GM10248 (cell line): ENCODE results near the gene ABCC10.

ENCODE experiments used
- CTCF ChIA-PET: fragments of 300-600 bp; sonication (Branson Sonifier 250); formaldehyde crosslinking; extraction: SDS; loops from one replicate; lab custom pipeline; 2021; ENCODE audit warnings: antibody characterized with exemption; lab: Yijun Ruan, JAX
- POLR2A ChIA-PET: fragments of 350-650 bp; sonication (Branson Sonifier 250); formaldehyde crosslinking; extraction: SDS; loops from one replicate; lab custom pipeline; 2020; ENCODE audit warnings: antibody characterized with exemption; lab: Yijun Ruan, JAX
- DNase-seq: peaks from one replicate; pipeline ENCODE4 v3.0.0; 2012; ENCODE audit errors: extremely low spot score
- CTCF ChIP-seq: IDR thresholded peaks from 2 replicates; pipeline ENCODE4 v1.5.1; 2012; ENCODE audit warnings: mild to moderate bottlenecking, low read depth; ENCODE audit errors: extremely low read depth, missing control alignments, control extremely low read depth

Gene ABCC10

GRCh38 chr6:43442935-43443334 lies 15.6 kb downstream of the ABCC10 start:
- ChIA-PET POLR2A (no interaction called here), CTCF (interaction anchor here (1.8 to 2.2 kb wide), 2 partner anchors 64 to 179 kb away, joined by 4 to 6 read pairs; no protein-coding TSS in a partner anchor)
- no peak for TF ChIP-seq CTCF
- DNase-seq = no peak

GRCh38 chr6:43444036-43444435 lies 16.7 kb downstream of the ABCC10 start:
- POLR2A ChIA-PET = interaction anchor here (0.6 kb wide), 2 partner anchors 20 to 264 kb away, joined by 5 to 7 read pairs; no protein-coding TSS in a partner anchor
- CTCF ChIA-PET = interaction anchor here (1.5 to 2.0 kb wide), 3 partner anchors 9 to 180 kb away, joined by 3 to 10 read pairs (median 4); no protein-coding TSS in a partner anchor
- TF ChIP-seq CTCF = no peak
- no peak for DNase-seq

GRCh38 chr6:43444582-43444981 lies 17.2 kb downstream of the ABCC10 start:
- TF ChIP-seq CTCF = no peak
- no peak for DNase-seq
- CTCF ChIA-PET = interaction anchor here (1.5 to 2.0 kb wide), 3 partner anchors 10 to 181 kb away, joined by 3 to 10 read pairs (median 4); no protein-coding TSS in a partner anchor
- POLR2A ChIA-PET = interaction anchor here (0.6 kb wide), 2 partner anchors 19 to 265 kb away, joined by 5 to 7 read pairs; no protein-coding TSS in a partner anchor

- no peak for TF ChIP-seq CTCF
- no peak for DNase-seq
- ChIA-PET POLR2A (no interaction called here), CTCF (interaction anchor here (1.3 to 1.5 kb wide), 2 partner anchors 9 to 61 kb away, joined by 3 read pairs; no protein-coding TSS in a partner anchor)
Measured at GRCh38 chr6:43445576-43445975, 18.2 kb downstream of the ABCC10 start.

GRCh38 chr6:43447604-43448003 lies 20.3 kb downstream of the ABCC10 start:
- POLR2A ChIA-PET = no interaction called here
- no peak for DNase-seq
- CTCF ChIA-PET = interaction anchor here (0.9 to 5.3 kb wide), 4 partner anchors 10 to 59 kb away, joined by 3 to 20 read pairs (median 10); no protein-coding TSS in a partner anchor
- TF ChIP-seq CTCF = no peak

- POLR2A ChIA-PET = no interaction called here
- TF ChIP-seq CTCF = no peak
- DNase-seq = no peak
- CTCF ChIA-PET = interaction anchor here (1.0 to 5.3 kb wide), 3 partner anchors 10 to 58 kb away, joined by 3 to 20 read pairs (median 18); no protein-coding TSS in a partner anchor
Measured at GRCh38 chr6:43448916-43449315, 21.6 kb downstream of the ABCC10 start.
